Measurements from ENCODE around the gene TNFSF8. TPM values are rescaled to one million over a fixed set of nuclear protein-coding genes. Genes with fewer than 3 reads are reported as not detected.

Gene TNFSF8
- total RNA-seq, 1 experiment from 2014 or later = 0.20 TPM

- Mint-ChIP-seq H3K36me3 (ENCODE audit: insufficient read depth, unreplicated experiment) (no peaks in the 10 kb centered on the region), H3K4me1 (ENCODE audit: low read depth, unreplicated experiment) (no peaks in the 10 kb centered on the region), H3K27ac (ENCODE audit: unreplicated experiment) (no peak overlapping the region), H3K27me3 (ENCODE audit: insufficient read depth, unreplicated experiment) (no peaks in the 10 kb centered on the region), H3K9me3 (ENCODE audit: unreplicated experiment) (peaks cover 19% of the 10 kb centered on the region), H3K4me3 (ENCODE audit: unreplicated experiment) (no peak overlapping the region)
- BruUV-seq (replicated peaks) = no TSS peak
- DNase-seq = no peak
- TF ChIP-seq, protein P1, sequence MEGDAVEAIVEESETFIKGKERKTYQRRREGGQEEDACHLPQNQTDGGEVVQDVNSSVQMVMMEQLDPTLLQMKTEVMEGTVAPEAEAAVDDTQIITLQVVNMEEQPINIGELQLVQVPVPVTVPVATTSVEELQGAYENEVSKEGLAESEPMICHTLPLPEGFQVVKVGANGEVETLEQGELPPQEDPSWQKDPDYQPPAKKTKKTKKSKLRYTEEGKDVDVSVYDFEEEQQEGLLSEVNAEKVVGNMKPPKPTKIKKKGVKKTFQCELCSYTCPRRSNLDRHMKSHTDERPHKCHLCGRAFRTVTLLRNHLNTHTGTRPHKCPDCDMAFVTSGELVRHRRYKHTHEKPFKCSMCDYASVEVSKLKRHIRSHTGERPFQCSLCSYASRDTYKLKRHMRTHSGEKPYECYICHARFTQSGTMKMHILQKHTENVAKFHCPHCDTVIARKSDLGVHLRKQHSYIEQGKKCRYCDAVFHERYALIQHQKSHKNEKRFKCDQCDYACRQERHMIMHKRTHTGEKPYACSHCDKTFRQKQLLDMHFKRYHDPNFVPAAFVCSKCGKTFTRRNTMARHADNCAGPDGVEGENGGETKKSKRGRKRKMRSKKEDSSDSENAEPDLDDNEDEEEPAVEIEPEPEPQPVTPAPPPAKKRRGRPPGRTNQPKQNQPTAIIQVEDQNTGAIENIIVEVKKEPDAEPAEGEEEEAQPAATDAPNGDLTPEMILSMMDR (IDR thresholded peaks at IDR 0.05; ENCODE audit: insufficient read depth in 1 of 2, low read depth in 1 of 2, low read length in 1 of 2, severe bottlenecking in 1 of 2, unreplicated experiment in 1 of 2) = no peak
- no peak overlapping the region for H3K4me3 ChIP-seq (ENCODE audit: low read depth, low read length)
- H3K9me3 ChIP-seq = peaks cover 5% of the 10 kb centered on the region; the same call in 1 of the 2 replicates
- CTCF ChIA-PET = no interaction called here
- no peaks in the 10 kb centered on the region for H3K27me3 ChIP-seq (replicated peaks; ENCODE audit: control insufficient read depth, insufficient read depth, low read length)
- no peaks in the 10 kb centered on the region for H3K36me3 ChIP-seq (ENCODE audit: control insufficient read depth, insufficient read depth, low read length)
- H3K4me1 ChIP-seq = 0 out of 2 replicates have a peak, but pooled peaks cover 8% of the 10 kb centered on the region
- intact Hi-C loops (cut with micrococcal nuclease; ENCODE audit: unreplicated experiment) = no loop called here
- POLR2A ChIA-PET = no interaction called here
These were observed 61.0 kb downstream of the TNFSF8 start for GRCh38 chr9:114869378-114869777.

DNA sequence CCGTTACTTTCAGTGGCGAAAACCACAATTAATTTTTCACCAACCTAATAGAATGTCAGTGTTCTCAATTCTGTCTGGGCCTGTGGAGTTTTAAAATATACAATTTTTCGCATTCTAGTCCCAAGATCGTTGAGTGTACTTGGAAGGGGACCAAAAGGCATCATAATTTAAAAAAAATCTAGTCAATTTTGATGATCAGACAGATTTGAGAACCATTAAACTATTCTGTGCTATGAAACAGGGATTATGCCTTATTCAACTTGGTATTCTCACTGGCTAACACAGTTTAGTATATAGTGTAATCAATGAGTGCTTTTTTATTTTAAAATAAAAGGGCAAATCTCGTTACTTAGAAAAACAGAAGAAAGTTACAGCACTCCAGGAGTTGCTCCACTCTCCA is 63.1 kb downstream of the TNFSF8 start:
- H3K4me3 ChIP-seq (ENCODE audit: low read depth, low read length) = no peak overlapping the region
- Mint-ChIP-seq H3K36me3 (ENCODE audit: insufficient read depth, unreplicated experiment) (no peaks in the 10 kb centered on the region), H3K27ac (ENCODE audit: unreplicated experiment) (no peak overlapping the region), H3K27me3 (ENCODE audit: insufficient read depth, unreplicated experiment) (no peaks in the 10 kb centered on the region), H3K9me3 (ENCODE audit: unreplicated experiment) (peaks cover 9% of the 10 kb centered on the region), H3K4me3 (ENCODE audit: unreplicated experiment) (no peak overlapping the region), H3K4me1 (ENCODE audit: low read depth, unreplicated experiment) (no peaks in the 10 kb centered on the region)
- TF ChIP-seq, protein P1 (IDR thresholded peaks at IDR 0.05; ENCODE audit: insufficient read depth in 1 of 2, low read depth in 1 of 2, low read length in 1 of 2, severe bottlenecking in 1 of 2, unreplicated experiment in 1 of 2) = no peak
- CTCF ChIA-PET = no interaction called here
- POLR2A ChIA-PET = no interaction called here
- BruUV-seq (replicated peaks) = no TSS peak
- H3K4me1 ChIP-seq = 0 out of 2 replicates have a peak, but pooled peaks cover 8% of the 10 kb centered on the region
- no peaks in the 10 kb centered on the region for H3K27me3 ChIP-seq (replicated peaks; ENCODE audit: control insufficient read depth, insufficient read depth, low read length)
- no peaks in the 10 kb centered on the region for H3K9me3 ChIP-seq
- intact Hi-C loops (cut with micrococcal nuclease; ENCODE audit: unreplicated experiment) = no loop called here
- no peaks in the 10 kb centered on the region for H3K36me3 ChIP-seq (ENCODE audit: control insufficient read depth, insufficient read depth, low read length)
- DNase-seq = no peak

DNA sequence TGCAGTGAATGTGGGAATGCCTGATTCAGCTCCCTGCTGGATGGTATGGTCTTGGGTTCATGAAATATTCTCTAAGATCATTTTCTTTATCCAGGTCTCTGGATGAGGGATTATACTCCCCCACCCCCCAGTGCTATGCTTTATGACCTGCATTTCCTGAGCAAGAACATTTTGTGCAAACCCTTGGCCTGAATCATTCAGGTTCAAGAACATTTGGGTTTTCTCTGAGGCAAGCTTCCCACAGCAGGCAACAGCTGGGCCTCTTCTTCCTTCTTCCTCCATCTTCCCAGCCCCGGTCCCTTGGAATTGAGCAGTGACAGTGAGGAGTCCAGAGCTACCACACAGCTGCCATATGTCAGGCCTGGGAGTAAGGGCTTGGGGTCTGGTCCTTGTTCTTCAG is 65.9 kb downstream of the TNFSF8 start:
- intact Hi-C loops (cut with micrococcal nuclease; ENCODE audit: unreplicated experiment) = no loop called here
- CTCF ChIA-PET = no interaction called here

More for the DNA sequence above, 65.9 kb downstream of the TNFSF8 start:
- H3K4me1 ChIP-seq = 0 out of 2 replicates have a peak, but pooled peaks cover under 1% of the 10 kb centered on the region
- POLR2A ChIA-PET = no interaction called here
- no peaks in the 10 kb centered on the region for H3K36me3 ChIP-seq (ENCODE audit: control insufficient read depth, insufficient read depth, low read length)
- Mint-ChIP-seq H3K27me3 (ENCODE audit: insufficient read depth, unreplicated experiment) (no peaks in the 10 kb centered on the region), H3K36me3 (ENCODE audit: insufficient read depth, unreplicated experiment) (no peaks in the 10 kb centered on the region), H3K4me1 (ENCODE audit: low read depth, unreplicated experiment) (no peaks in the 10 kb centered on the region), H3K4me3 (ENCODE audit: unreplicated experiment) (no peak overlapping the region), H3K27ac (ENCODE audit: unreplicated experiment) (no peak overlapping the region), H3K9me3 (ENCODE audit: unreplicated experiment) (no peaks in the 10 kb centered on the region)
- BruUV-seq (replicated peaks) = no TSS peak
- no peaks in the 10 kb centered on the region for H3K27me3 ChIP-seq (replicated peaks; ENCODE audit: control insufficient read depth, insufficient read depth, low read length)
- H3K4me3 ChIP-seq (ENCODE audit: low read depth, low read length) = no peak overlapping the region
- TF ChIP-seq, protein P1 (IDR thresholded peaks at IDR 0.05; ENCODE audit: insufficient read depth in 1 of 2, low read depth in 1 of 2, low read length in 1 of 2, severe bottlenecking in 1 of 2, unreplicated experiment in 1 of 2) = no peak
- H3K9me3 ChIP-seq = no peaks in the 10 kb centered on the region
- DNase-seq = no peak

Data from Caco-2 (cell line).